Gastrocnemius medialis (tissue), 4 donors: Measurements from ENCODE around the gene ZC3H7A. TPM values are rescaled to one million over a fixed set of nuclear protein-coding genes. Genes with fewer than 3 reads are reported as not detected.

Source experiments
- ATAC-seq, 2 donors: fragments of 150-250 bp; one replicate each; pipeline ENCODE4 v1.9.1; 2016
- DNase-seq, 2 donors: peaks; one replicate each; pipeline ENCODE4 v3.0.0-alpha.2; 2019
- H3K27ac ChIP-seq, 4 donors: fragments of 200-600 bp; sonication (generic); 1 replicate in 1 of 4; 2 replicates in 3 of 4; pipeline ENCODE4 v1.5.1; 2016 to 2018; ENCODE audit warnings: mild to moderate bottlenecking in 2 of 4, moderate library complexity in 1 of 4
- H3K27me3 ChIP-seq, 3 donors: fragments of 200-600 bp; sonication (generic) in 2 of 3; 1 replicate in 1 of 3; 2 replicates in 2 of 3; pipeline versions ENCODE4 v1.5.1 to v1.6.0; 2016 to 2019; ENCODE audit warnings: mild to moderate bottlenecking in 1 of 3, moderate library complexity in 1 of 3
- H3K36me3 ChIP-seq, 2 donors: fragments of 200-600 bp; sonication (generic) in 1 of 2; one replicate each; pipeline ENCODE4 v1.5.1; 2017 to 2018
- H3K4me1 ChIP-seq, 2 donors: fragments of 200-600 bp; sonication (generic) in 1 of 2; one replicate each; pipeline ENCODE4 v1.5.1; 2016 to 2017; ENCODE audit warnings: mild to moderate bottlenecking in 2 of 2
- H3K4me3 ChIP-seq, 4 donors: fragments of 200-600 bp; sonication (generic) in 3 of 4; 1 replicate in 1 of 4; 2 replicates in 3 of 4; pipeline ENCODE4 v1.5.1; 2016 to 2019; ENCODE audit warnings: mild to moderate bottlenecking in 2 of 4
- H3K9me3 ChIP-seq, 3 donors: fragments of 200-600 bp; sonication (generic) in 2 of 3; 1 replicate in 1 of 3; 2 replicates in 2 of 3; pipeline ENCODE4 v1.5.1; 2016 to 2019
- POLR2A ChIP-seq, 2 donors: fragments of 450-650 bp; IDR thresholded peaks; one replicate each; pipeline ENCODE4 v1.6.1; 2017; ENCODE audit warnings: antibody characterized with exemption in 2 of 2, mild to moderate bottlenecking in 2 of 2, moderate library complexity in 2 of 2
- in situ Hi-C, 4 donors: fragments of 200-750 bp; cut with MboI; loops; one replicate each; pipeline versions ENCODE4 v1.15.0 to v1.8.0; 2017; ENCODE audit warnings: low sequenced_read_pairs in 4 of 4
- intact Hi-C: fragments of 100-400 bp; cut with DNase I; formaldehyde crosslinking; loops from one replicate; pipeline ENCODE4 v1.15.1; 2023; ENCODE audit warnings: low total_unique reads
- total RNA-seq, 4 donors: library from RNA; depleted of rRNA; stranded (reverse); fragments of >200 nt; gene quantifications; one replicate each; pipeline versions ENCODE4 v1.1.0 to v1.2.3, GENCODE V29; 2016
- TF ChIP-seq, protein P1 (sequence below), 5 experiments: fragments of 450-650 bp in 3 of 5; fragments of 200-600 bp in 2 of 5; sonication (generic) in 2 of 5; IDR thresholded peaks in 4 of 5; conservative IDR thresholded peaks in 1 of 5; 1 replicate in 4 of 5; 2 replicates in 1 of 5; pipeline ENCODE4 v1.5.1; 2016 to 2019; ENCODE audit warnings: antibody characterized with exemption in 5 of 5, mild to moderate bottlenecking in 3 of 5, moderate library complexity in 3 of 5

The ZC3H7A gene
- total RNA-seq, 4 donors from 2014 or later: 33.9 to 41.7 (median 37.9) TPM

GRCh38 chr16:11779074-11779473 is 18.0 kb downstream of the ZC3H7A start:
- TF ChIP-seq, protein P1, sequence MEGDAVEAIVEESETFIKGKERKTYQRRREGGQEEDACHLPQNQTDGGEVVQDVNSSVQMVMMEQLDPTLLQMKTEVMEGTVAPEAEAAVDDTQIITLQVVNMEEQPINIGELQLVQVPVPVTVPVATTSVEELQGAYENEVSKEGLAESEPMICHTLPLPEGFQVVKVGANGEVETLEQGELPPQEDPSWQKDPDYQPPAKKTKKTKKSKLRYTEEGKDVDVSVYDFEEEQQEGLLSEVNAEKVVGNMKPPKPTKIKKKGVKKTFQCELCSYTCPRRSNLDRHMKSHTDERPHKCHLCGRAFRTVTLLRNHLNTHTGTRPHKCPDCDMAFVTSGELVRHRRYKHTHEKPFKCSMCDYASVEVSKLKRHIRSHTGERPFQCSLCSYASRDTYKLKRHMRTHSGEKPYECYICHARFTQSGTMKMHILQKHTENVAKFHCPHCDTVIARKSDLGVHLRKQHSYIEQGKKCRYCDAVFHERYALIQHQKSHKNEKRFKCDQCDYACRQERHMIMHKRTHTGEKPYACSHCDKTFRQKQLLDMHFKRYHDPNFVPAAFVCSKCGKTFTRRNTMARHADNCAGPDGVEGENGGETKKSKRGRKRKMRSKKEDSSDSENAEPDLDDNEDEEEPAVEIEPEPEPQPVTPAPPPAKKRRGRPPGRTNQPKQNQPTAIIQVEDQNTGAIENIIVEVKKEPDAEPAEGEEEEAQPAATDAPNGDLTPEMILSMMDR (IDR thresholded peaks at IDR 0.05 in 4 of 5, conservative IDR thresholded peaks at IDR 0.05 in 1 of 5): no peak
- no peak for TF ChIP-seq POLR2A (IDR thresholded peaks at IDR 0.05)
- DNase-seq: no peak
- ATAC-seq: no peak
- peaks cover 25 to 33% of the 10 kb centered on the region in 2 donors for H3K4me1 ChIP-seq
- no peak overlapping the region for H3K4me3 ChIP-seq
- intact Hi-C loops (no loop called here), in situ Hi-C loops (loop anchor here in 1 of 4 donors (25.0 kb wide), 1 partner anchor 133 kb away; the partner anchor contains the start of gene GSPT1)
- H3K36me3 ChIP-seq: peaks cover 0 to 60% of the 10 kb centered on the region in 2 donors
- H3K27me3 ChIP-seq: no peaks in the 10 kb centered on the region
- H3K27ac ChIP-seq: no peak overlapping the region
- H3K9me3 ChIP-seq: no peaks in the 10 kb centered on the region

GRCh38 chr16:11774065-11774626 is 22.9 kb downstream of the ZC3H7A start:
- H3K9me3 ChIP-seq: no peaks in the 10 kb centered on the region
- no peak overlapping the region for H3K4me3 ChIP-seq
- DNase-seq (no peak), ATAC-seq (no peak)
- H3K27me3 ChIP-seq: no peaks in the 10 kb centered on the region
- no peaks in the 10 kb centered on the region for H3K4me1 ChIP-seq
- in situ Hi-C loops: no loop called here
- H3K27ac ChIP-seq: no peak overlapping the region
- intact Hi-C loops: no loop called here
- peaks cover 5 to 93% of the 10 kb centered on the region in 2 donors for H3K36me3 ChIP-seq
- no peak for TF ChIP-seq POLR2A (IDR thresholded peaks at IDR 0.05)
- TF ChIP-seq, protein P1 (IDR thresholded peaks at IDR 0.05 in 4 of 5, conservative IDR thresholded peaks at IDR 0.05 in 1 of 5): no peak

- ATAC-seq (no peak), DNase-seq (no peak)
- Histone ChIP-seq H3K27me3 (no peaks in the 10 kb centered on the region), H3K4me3 (no peak overlapping the region), H3K4me1 (no peaks in the 10 kb centered on the region), H3K36me3 (peaks cover 8 to 95% of the 10 kb centered on the region in 2 donors), H3K27ac (no peak overlapping the region), H3K9me3 (no peaks in the 10 kb centered on the region)
- TF ChIP-seq, protein P1 (IDR thresholded peaks at IDR 0.05 in 4 of 5, conservative IDR thresholded peaks at IDR 0.05 in 1 of 5): no peak
- no peak for TF ChIP-seq POLR2A (IDR thresholded peaks at IDR 0.05)
- intact Hi-C loops: no loop called here
- in situ Hi-C loops: no loop called here
These were observed 28.2 kb downstream of the ZC3H7A start for GRCh38 chr16:11768849-11769248.

- intact Hi-C loops: no loop called here
- ATAC-seq: no peak
- H3K36me3 ChIP-seq: peaks cover 4 to 96% of the 10 kb centered on the region in 2 donors
These were observed 34.6 kb downstream of the ZC3H7A start for GRCh38 chr16:11762431-11762830.

More at GRCh38 chr16:11762431-11762830, 34.6 kb downstream of the ZC3H7A start:
- no peaks in the 10 kb centered on the region for H3K27me3 ChIP-seq
- H3K4me3 ChIP-seq: no peak overlapping the region
- no peak overlapping the region for H3K27ac ChIP-seq
- H3K4me1 ChIP-seq: no peaks in the 10 kb centered on the region
- TF ChIP-seq POLR2A (IDR thresholded peaks at IDR 0.05): no peak
- TF ChIP-seq, protein P1 (IDR thresholded peaks at IDR 0.05 in 4 of 5, conservative IDR thresholded peaks at IDR 0.05 in 1 of 5): no peak
- no peak for DNase-seq
- in situ Hi-C loops: no loop called here
- H3K9me3 ChIP-seq: no peaks in the 10 kb centered on the region
